GM19467 (cell line): ENCODE measurements around the gene CREBL2.
A peak's percentile ranks its signal among the peaks of the same experiment; 100 is the strongest.
"Not testable (repeated sequence)": the region's sequence is repeated elsewhere in the genome, so short reads cannot be mapped to it uniquely, and the experiment has no call there.

Experiments used
- ATAC-seq: cut with Tn5 transposase; IDR thresholded peaks from one replicate; pipeline ENCODE4 v1.9.1; 2021; ENCODE audit warnings: mild to moderate bottlenecking, moderate library complexity; ENCODE audit not compliant: unreplicated experiment

CREBL2 gene, protein sequence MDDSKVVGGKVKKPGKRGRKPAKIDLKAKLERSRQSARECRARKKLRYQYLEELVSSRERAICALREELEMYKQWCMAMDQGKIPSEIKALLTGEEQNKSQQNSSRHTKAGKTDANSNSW

DNA sequence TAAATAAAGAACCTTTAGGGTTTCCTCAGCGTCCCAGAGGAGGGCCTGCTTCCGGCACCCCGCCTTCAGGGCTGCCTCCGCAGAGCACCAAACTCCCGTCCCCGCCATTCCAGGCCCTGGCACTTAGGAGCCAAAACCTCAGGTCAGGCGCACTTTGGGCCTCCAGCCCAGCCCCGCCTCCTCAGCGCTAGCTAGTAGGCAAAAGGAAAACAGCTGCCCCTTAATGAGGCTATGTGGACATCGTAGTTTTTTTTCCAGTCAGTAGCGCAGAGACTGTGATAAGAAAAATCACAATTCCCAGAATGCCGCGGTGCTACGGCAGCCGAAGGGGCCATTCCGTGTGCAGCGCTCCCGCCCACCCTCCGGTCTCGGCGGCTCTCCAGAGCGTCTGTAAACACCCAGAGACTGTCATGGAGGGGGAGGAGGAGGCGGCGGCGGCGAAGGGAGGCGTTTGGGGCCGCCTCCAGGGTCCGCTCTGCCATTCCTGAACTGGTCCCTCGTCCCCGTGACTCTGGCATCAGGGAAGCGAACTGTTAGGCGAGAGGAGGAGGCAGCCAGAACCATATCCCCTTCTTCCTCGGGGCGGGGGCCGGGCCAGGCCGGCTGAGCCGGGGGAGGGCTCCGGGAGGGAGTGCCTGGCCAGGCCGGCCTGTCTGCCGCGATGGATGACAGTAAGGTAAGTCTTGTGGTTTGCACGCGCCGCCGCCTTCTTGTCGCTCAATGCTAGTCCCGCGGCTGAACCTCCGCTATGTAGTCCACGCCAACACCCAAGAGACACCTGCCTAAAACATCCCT, at the start of gene CREBL2:
TSS of gene CREBL2 (plus strand) at position 365 of the 795 bp plus-strand sequence. CDS start at position 662, 297 bp downstream.
- peak; percentile 69 for ATAC-seq

DNA sequence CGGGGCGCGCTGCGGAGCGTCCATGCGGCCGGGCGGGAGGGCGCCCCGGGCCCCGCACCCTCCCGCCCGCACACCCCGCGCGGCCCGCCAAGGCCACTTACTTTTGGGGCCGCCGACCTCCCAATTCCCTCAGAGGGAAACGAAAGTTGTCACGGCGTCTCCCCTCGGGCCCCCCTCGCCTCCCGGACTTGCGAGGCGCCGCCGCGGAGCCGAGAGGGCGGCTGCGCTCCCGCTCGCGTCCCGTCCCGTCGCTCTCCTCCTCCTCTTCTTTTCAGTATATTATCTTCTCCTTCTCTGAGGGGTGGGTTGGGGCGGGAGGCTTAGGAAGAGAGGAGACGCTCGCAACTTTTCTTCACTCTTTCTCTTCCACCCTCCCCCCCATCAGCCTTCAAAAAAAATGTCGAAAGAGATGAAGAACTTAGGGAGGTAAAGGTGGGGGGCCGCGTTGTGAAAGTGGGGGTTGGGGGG, 49.6 kb upstream of the CREBL2 start:
- no peak for ATAC-seq

DNA sequence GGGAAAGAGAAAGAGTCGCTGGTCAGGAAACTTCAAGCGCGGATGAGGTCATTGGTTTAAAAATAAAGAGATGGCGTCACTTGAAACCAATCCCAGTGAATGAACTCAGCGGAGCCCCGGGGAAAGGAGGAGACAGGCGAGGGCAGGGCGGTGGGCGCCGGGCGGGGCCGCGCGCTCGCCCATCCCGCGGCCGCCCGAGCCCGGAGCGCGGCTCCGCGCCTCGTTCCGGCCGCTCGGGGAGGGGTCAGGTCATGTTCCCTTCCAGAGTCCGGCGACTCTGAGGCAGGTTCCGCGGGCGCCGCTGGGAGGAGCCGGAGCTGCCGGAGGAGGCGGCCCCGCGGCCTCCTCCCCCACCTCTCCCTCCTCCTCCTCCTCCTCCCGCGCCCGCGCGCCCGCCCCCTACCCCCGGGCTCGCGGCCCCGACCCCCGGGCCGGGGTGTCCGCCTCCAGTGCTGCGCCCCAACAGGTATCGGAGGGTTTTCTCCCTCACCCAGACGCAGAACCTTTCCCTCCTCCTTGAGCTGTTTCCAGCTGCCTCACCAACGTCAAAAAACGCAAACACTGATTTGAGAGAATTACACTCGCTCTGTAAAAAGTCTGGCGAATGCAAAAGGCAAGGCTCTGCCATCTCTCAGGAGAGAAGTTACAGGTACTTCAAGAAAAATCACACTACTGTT, 49.0 kb upstream of the CREBL2 start, which contains the start of gene DUSP16:
TSS of gene DUSP16 (minus strand) at position 279 of the 677 bp plus-strand sequence. CDS start 41,765 bp downstream, outside the sequence.
- ATAC-seq: peak; percentile 72

- ATAC-seq: no peak
Observed at GRCh38 chr12:12563290-12563928, 48.3 kb upstream of the CREBL2 start.

DNA sequence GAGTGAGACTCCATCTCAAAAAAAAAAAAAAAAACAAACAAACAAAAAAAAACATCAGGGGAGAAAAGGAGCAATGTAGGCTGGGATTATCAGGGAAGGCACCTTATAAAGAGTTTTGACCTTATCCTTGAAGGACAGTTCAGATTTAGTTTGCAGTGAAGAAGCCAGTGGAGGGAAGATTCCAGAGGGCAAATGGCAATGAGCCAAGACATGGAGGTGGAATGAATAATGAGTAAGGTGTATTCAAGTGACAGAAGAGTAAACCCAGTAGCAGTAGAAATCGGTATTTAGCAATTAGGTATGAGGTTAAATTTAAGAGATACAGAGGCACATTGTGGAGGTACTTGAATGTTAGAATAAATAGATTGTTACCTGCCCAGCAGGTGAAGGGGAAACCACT, 46.8 kb upstream of the CREBL2 start:
- no peak for ATAC-seq

- ATAC-seq: not testable (repeated sequence)
Observed at GRCh38 chr12:12565971-12566370, 45.7 kb upstream of the CREBL2 start.

DNA sequence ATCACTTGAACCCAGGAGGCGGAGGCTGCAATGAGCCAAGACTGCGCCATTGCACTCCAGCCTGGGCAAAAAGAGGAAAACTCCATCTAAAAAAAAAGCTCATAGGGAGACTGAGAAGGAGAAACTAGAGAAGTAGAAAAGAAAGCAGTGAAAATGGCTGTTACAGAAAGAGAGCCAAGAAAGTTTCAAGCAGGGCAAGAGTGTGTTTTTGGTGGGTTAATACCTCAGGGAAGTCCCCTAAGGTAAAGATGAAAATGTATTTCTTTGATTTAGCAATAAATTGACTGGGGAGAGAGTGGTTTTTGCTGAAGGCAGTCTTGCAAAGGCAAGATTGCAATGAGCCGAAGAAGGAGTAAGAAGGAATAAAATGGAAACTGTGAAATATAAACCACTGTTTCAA, 39.0 kb upstream of the CREBL2 start:
- no peak for ATAC-seq

DNA sequence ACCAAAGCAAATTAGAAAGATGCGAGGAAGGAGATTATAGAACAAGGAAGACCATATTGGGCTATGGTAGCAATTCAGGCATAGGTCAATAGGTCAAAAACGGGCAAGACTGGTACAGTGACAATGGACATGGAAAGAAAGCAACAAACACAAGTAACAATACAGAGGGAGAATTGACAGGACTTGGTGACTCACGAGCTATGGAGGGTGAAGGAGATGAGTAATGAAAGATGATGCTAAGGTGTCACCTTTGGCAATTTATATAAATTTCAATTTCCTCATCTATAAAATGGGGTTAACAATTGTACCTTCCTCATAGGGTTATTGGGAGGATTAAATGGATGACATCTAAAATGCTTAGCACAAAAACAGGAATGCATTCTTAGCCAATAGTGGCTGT, 33.9 kb upstream of the CREBL2 start:
- ATAC-seq: no peak

DNA sequence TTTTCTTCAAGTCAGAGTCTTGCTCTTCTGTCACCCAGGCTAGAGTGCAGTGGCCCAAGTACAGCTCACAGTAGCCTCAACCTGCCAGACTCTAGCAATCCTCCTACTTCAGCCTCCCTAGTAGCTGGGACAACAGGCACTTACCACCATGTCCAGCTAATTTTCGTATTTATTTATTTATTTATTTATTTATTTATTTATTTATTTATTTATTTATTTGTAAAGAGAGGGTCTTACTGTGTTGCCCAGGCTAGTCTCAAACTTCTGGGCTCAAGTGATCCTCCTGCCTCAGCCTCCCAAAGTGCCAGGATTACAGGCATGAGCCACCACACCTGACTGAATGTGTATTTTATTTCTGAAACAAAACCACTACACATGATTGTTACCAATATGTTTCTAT, 31.0 kb upstream of the CREBL2 start:
- not testable (repeated sequence) for ATAC-seq

DNA sequence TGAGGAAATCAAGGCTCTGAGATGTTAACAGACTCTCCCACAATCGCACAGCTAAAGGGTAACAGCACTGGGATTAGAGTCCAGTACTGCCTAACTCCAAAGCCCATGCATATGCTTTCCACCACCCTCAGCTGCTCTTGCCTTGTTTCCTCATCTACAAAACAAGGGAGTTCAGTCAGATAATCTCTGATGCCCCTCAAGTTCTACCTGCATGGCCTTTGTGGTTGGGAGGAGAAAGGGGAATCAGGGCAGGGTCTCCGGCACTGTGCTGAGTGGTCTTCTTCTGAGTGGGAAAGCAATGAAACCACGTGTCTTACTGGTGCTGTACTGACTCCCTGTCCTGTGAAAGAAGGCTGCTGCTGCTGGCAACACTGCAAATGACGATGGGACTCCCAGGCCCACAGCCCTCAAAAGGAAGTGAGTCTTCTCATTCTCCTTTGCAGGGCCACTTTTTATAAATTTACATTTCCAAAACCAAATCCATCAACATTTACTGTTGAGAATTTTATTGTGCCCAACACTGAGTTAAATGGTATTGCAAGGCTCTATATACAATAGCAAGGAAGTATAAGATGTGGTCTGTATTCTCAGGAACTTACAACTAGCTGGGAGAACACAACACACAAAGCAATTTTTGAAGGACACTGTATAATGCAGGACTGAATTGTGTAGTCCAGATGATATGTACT, 29.3 kb upstream of the CREBL2 start:
- ATAC-seq: peak; percentile 33

GRCh38 chr12:12582895-12583303, 28.8 kb upstream of the CREBL2 start:
- peak; percentile 89 for ATAC-seq

- ATAC-seq: no peak
Observed at GRCh38 chr12:12583510-12584178, 28.0 kb upstream of the CREBL2 start.

- ATAC-seq: no peak
Observed at GRCh38 chr12:12585115-12585863, 26.4 kb upstream of the CREBL2 start.

GRCh38 chr12:12586879-12587675, 24.6 kb upstream of the CREBL2 start:
- no peak for ATAC-seq

DNA sequence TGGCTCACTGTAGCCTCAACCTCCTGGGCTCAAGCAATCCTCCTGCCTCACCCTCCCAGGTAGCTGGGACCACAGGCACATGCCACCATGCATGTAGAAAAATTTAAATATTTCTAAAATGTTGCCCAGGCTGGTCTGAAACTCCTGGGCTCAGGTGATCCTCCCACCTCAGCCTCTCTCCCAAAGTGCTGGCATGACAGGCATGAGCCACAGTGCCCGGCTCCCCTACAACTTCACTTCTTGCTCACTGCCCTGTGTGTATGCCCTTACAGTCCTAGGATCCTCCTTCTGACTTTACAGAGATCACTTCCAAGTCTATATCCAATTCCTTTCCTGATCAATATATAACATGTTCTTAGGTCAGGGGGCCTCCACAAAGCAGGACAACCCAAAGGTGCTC, 23.8 kb upstream of the CREBL2 start:
- ATAC-seq: no peak

DNA sequence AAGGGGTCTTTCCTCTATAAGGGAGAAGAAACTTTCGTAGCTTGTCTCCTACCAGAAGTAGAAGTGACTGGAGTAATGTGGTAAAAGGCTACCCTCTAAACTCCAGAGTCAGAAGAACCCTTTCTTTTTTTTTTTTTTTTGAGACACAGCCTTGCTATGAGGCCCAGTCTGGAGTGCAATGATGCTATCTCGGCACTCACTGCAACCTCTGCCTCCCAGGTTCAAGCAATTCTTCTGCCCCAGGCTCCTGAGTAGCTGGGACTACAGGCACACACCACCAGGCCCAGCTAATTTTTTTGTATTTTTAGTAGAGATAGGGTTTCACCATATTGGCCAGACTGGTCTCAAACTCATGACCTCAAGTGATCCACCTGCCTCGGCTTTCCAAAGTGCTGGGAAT, 23.2 kb upstream of the CREBL2 start:
- ATAC-seq: not testable (repeated sequence)

- no peak for ATAC-seq
Observed at GRCh38 chr12:12590961-12591360, 20.7 kb upstream of the CREBL2 start.

- no peak for ATAC-seq
Observed at GRCh38 chr12:12592930-12593329, 18.7 kb upstream of the CREBL2 start.

DNA sequence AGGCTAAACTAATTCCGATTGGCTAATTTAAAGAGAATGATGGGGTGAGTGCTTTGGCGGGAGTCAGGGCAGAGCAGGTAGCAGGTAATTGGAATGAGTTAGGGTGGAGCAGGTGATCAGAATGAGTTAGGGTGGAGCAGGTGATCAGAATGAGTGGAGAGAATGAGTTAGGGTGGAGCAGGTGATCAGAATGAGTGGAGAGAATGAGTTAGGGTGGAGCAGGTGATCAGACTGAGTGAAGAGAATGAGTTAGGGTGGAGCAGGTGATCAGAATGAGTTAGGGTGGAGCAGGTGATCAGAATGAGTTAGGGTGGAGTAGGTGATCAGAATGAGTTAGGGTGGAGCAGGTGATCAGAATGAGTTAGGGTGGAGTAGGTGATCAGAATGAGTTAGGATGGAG, 15.7 kb upstream of the CREBL2 start:
- not testable (repeated sequence) for ATAC-seq
